NCI-H1105 treated with DMSO at 0.1 percent for 48 hours (cell line): Measurements from ENCODE around the gene LGR4.
A peak's percentile ranks its signal among the peaks of the same experiment; 100 is the strongest.
"Not testable (repeated sequence)": the region's sequence is repeated elsewhere in the genome, so short reads cannot be mapped to it uniquely, and the experiment has no call there.

Experiments used
- DNase-seq: peaks from one replicate; lab custom pipeline; 2025; lab: John Stamatoyannopoulos, UW

The LGR4 gene

GRCh38 chr11:27347359-27348339 is 124.9 kb downstream of the LGR4 start:
- DNase-seq, result peak; percentile 76

- no peak for DNase-seq
Observed at GRCh38 chr11:27339941-27340340, 132.6 kb downstream of the LGR4 start.

GRCh38 chr11:27334764-27335163 is 137.8 kb downstream of the LGR4 start:
- DNase-seq, result not testable (repeated sequence)

- DNase-seq, result no peak
Observed at GRCh38 chr11:27331981-27332380, 140.6 kb downstream of the LGR4 start.

- DNase-seq, result no peak
Observed at GRCh38 chr11:27330633-27331270, 141.8 kb downstream of the LGR4 start.

- no peak for DNase-seq
Observed at GRCh38 chr11:27329867-27330632, 142.5 kb downstream of the LGR4 start.

GRCh38 chr11:27328614-27329013 is 144.0 kb downstream of the LGR4 start:
- DNase-seq, result no peak

- not testable (repeated sequence) for DNase-seq
Observed at GRCh38 chr11:27327064-27327463, 145.5 kb downstream of the LGR4 start.

GRCh38 chr11:27322196-27322595 is 150.4 kb downstream of the LGR4 start:
- not testable (repeated sequence) for DNase-seq

GRCh38 chr11:27321340-27321739 is 151.2 kb downstream of the LGR4 start:
- not testable (repeated sequence) for DNase-seq

- DNase-seq, result no peak
Observed at GRCh38 chr11:27319072-27319471, 153.5 kb downstream of the LGR4 start.

GRCh38 chr11:27317751-27318150 is 154.8 kb downstream of the LGR4 start:
- no peak for DNase-seq
